ENCODE measurements around the gene PAX2.

Gene PAX2

DNA sequence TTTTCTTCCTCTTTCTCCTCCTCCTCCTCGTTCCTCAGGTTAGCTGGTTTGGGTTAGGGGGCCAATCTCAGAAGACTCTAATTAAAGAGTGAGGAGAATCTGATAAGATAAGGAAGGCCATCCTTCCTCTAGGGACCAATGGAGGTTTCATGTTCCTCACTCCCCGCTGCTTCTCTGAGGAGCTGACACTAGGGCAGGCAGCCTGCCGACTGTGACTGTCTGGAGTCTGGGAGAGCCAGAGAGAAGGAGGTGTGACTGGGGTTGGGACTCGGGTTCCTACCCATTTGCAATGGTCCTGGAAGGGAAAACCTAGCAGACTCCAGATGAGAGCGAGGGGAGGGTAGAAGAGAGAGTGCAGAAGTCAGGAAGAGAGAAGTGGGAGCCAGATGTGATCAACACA lies 15.3 kb downstream of the PAX2 start:
- no peak for DNase-seq

DNA sequence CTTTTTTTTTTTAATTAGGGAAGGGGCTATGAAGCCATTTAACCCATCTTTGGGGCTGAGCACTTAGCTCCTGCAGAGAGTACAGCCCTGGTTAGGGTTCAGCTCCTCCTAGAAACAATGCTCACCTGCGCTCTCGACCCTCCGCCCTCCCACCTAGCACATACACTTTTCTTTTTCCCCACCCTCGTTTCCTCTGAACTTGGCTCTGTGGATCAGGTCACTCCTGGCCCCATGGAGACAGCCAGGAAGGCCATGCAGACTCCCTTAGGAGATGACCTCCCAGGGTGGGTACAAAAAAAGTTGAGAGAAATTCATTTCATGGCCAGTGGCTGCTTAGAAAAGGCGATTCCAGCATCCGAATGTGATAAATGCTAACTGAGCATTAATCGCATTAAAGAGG lies 15.8 kb downstream of the PAX2 start:
- DNase-seq = no peak

DNA sequence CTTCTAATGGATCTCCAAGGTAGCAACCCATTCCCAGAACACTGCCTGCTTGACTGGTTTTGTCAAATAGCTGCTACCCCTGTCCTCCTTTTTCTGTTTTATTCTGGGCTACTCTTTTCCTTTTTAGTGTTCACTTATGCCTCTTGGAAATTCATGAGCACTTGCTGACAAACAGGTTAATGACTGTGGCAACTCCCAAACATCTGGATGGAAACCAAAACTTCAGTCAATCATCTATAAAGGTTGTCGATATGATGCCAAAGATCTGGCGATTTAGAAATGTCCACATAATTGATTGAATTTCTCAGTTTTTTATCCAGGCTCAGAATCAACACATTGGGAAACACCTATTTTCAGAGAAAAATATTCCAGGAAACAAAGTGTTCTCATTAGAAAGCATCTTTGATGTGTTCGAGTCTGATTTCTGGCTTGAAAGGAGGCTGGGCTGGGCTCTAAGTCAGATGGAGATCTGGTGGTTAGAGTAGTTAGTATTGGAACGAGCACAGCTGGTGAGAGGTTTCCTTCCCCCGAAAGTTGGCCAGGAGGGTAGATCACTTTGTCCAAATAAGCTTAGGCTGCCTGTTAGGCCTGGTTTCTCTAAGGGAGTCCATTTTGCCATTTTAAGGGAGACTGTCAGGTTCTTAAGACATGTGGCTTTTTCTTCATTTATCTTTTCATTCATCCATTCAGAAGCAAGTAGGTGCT lies 17.8 kb downstream of the PAX2 start:
- DNase-seq = no peak

DNA sequence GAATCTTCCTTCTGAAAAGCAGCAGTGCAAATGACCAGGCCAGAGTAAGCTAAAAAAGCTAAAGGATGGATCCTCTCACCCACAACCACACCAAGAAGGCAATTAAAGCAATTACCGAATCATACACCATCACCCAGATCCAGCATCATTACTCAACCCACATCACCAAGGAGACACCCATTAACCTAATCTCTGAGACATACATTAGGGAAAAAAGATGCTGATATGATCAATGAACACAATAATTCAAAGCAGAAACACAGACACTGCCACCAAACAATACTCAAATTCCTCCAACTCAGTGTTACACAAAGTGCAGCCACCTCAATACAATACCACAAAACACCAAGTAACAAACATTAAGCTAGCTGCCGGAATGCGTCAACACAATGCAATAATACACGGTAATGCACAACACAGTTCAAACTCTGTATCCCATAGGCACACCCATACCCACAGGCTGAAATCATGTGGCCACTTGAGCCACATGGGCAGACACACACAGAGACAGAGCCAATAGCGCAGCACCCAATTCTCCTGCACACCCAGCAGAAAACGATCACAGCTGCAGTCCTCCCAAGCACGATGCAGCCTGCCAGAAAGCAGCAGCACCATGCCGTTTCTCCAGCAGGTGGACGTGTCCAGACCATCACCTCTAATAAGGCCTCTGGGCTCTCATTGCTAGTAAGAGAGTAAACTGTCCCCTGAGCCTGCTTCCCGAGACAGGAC lies 21.5 kb downstream of the PAX2 start:
- no peak for DNase-seq

DNA sequence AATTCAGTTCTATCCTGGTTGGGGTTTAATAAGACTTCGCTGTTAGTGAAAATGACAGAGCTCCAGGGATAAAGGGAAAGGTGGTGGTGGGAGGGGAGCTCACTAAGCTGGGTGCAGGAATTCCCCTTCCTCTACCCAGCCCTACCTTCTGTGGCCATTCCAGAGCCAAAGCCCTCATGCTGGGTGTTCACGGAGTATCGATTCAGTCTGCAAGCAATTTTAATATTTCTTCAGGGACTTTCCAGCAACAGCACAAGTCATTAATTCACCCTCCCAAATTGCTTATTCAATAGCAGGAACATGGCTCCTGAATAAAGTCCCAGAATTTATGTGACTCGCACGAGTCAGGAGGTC lies 22.0 kb downstream of the PAX2 start:
- DNase-seq = no peak

DNA sequence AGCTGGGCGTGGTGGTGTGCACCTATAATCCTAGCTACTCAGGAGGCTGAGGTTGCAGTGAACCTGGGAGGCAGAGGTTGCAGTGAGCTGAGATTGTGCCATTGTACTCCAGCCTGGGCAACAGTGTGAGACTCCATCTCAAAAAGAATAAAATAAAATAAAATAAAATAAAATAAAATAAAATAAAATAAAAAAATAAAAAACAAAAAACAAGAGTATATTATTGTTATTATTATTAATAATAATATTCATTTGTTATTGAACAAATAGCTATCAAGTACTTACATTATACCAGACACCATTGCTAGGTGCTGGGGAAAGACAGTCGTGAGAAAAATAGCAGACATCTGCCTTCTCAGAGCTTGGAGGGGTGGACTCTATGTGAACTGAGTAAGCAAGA lies 24.1 kb downstream of the PAX2 start:
- DNase-seq = no peak

DNA sequence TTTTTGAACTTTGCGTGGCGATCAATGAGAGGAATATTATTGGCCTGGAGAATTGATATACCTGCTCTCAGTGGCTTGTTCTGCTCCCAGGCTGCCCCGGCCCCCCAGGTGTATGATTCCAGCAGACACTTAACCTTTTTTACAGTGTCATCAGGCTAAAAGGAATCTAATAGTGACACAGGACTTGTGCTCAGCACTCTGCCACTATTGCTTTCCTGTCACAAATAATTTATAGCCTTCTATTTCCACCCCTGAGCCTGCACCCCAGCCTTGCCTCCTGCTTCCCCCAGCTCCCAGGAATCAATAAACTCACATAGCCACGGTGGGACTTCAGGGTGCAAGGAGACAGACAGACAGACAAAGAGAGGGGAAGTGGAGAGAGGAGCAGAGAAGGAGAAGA lies 28.3 kb downstream of the PAX2 start:
- DNase-seq = no peak

DNA sequence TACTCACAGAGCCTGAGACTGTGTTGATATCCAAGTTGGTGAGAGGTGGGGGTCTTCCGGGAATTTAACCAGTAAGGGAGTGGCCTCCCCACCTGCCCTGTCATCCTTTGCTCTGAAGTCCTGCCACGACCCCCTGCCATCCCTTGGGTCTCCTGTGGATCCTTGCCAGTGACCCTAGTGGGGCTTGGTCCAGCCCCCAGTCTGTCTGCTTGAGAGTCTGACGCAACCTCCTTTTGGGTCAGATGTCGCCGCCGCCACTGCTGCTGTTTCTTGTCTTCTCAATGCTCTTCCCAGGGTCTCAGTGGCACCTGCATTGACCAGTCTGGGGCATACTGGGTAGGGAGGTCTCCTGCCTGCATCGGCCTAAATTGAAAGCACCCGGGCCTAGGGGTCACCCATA lies 28.8 kb downstream of the PAX2 start:
- DNase-seq = no peak

DNA sequence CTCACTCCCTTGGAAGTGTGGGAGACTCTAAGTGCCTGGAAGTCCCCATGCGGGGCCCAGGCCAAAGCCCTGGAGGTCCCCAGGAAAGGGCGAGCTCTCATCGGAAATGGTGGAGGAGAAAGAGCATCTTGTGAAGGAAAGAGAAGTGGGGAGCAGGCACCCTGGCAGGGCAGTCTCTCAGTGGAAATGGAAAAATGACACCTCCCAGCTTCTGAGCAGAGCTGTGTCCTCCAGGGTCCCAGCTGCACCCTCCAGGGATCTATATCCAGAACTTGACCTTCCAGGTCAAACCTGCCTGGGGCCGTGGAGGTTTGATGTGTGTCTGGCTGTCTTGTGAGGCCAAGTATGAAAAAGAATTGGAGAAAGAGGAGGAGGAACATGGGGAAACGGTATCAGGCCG lies 29.5 kb downstream of the PAX2 start:
- no peak for DNase-seq

DNA sequence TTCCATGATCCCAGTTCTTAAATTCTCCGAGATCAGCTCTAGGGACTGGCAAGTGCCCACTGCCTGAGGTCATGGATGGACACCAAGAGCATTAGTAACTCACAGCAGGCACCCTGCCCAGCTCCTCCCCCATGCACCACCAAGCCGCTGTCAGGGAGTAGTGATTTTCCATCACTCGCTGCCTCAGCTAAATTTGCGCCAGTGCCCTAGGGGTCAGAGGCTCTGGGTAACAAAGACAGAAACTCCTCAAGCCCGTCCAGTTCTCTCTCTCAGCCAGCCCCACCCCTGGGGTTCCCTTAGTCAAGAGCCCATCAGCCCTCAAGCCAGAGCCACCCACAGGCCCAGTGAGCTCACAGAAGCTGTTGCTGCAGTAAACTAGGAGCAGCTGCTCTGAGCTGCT lies 30.0 kb downstream of the PAX2 start:
- DNase-seq = no peak

DNA sequence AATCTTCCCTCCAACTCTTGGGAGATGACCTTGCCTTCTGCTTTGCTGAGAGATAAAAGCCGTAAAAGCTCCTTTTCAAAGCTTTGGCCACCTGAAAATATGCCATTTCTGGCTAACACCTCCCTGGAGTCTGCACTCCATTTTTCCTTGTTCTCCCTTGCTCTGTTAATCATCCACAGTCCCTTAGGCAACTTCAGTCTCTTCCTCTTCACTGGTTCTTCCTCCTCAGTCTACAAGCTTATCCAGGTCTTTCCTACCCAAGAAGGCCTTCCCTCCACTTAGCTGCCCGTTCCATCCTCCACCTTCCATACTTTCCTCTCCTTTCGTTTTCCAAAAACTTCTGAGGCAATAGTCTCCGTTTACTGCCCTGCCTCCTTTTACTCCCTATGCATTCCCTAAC lies 30.5 kb downstream of the PAX2 start:
- DNase-seq = no peak

DNA sequence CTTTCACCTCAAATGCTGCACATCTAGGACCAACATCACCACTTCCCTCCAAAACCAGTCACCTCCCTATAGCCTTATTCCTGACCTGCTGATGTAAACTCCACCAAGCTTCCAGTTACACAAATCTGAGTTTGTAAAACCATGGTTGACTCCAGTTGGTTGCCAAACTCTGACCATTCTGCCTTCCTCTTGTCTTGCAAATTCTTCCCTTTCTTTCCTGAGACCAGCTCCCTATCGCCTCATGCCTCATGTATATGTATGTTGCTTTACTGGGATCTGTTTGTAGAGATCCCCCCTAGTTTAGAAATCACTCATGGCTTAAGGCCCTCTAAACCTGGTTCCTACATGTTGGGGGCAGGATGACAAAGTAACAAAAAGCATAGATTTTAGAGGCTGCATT lies 31.3 kb downstream of the PAX2 start:
- DNase-seq = no peak

DNA sequence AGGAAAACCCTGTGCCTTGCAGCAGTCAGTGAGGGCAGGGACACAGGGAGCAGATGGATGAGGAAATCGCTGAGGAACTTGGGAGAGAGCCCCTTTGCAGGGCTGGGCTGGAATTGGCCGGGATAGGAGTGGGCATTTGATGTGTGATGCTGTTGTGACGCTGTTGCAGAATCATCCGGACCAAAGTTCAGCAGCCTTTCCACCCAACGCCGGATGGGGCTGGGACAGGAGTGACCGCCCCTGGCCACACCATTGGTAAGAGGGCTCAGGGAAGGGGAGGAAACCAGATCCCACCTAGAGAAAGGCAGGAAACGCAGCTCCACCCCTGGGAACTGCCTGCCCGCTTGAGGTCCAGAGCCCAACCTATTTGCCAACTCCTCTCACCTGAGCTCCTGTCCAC lies 33.9 kb downstream of the PAX2 start:
- DNase-seq = no peak

DNA sequence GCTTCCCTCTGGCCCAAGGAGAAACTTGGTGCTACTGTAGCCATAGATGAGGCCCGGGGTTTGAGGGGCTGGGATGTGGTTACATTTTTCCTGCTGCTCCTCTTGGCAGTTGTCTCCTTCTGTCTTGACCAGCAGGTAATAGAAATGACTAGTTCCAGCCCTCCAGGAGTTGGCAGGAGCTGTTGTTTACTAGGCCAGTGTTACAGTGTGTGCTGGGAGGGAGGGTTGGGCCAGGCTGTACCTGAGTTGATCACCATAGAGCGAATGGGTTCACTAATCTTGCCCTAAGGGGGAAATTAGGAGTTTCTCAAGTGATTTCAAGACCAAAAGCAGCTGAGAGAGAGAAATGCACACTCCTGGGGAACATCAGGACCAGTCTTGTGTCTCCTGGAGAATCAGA lies 34.9 kb downstream of the PAX2 start:
- no peak for DNase-seq

DNA sequence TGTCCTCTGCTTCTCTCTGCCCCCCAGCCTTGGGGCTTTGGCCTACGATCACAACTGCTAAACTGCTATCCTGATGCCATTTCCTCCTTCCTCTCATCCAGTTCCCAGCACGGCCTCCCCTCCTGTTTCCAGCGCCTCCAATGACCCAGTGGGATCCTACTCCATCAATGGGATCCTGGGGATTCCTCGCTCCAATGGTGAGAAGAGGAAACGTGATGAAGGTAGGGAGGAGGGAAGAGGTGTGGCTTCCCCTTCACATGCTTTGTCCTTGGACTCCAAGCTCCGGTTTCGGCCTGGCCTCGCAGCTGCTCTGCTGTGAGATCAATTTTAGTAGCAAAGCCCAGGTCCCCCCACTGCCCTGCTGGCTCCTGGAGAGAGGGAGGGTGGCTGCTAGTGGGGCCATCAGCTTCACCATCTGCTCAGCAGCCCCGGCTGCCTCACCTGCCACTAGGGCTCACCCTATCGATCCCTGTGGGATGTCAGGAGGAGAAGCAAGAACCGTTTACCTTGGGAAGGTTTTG lies 35.8 kb downstream of the PAX2 start:
- no peak for DNase-seq

DNA sequence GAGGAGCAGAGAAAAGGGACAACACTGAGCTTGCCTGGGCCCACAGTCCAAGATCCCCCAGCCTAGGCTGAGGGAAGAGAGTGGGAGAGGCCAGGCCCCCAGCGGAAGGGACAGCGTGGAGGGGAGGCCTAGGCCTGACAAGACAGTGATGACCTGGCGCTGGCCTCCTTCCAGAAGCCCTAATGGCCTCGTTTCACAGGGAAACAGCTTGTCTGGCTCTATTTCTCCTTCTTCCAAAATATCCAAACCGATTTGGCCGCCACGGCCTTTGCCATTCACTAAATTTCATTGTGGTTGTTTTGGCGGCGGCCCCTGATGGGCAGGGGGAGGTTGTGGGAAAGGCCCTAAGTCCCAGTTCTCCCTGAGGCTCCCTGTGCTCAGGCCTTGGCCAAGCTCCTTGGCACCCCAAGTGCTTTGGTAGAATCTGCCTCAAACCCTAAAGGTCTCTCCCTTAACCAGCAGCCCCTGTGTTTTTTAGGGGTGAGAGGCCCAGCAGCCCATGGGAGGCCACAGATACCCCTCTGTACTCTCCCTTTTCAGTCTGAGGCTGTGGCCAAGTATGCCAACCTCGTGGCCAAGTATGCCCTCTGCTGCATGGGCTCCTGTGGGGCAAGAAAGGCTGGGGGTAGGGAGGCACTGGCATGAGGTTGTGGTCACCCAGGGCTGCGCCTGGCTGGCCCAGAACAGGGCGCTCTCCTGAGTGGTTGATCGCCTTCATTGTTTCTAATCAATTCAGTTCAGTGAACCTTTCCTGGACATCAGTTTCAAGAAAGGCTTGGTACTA lies 37.3 kb downstream of the PAX2 start:
- DNase-seq = no peak

DNA sequence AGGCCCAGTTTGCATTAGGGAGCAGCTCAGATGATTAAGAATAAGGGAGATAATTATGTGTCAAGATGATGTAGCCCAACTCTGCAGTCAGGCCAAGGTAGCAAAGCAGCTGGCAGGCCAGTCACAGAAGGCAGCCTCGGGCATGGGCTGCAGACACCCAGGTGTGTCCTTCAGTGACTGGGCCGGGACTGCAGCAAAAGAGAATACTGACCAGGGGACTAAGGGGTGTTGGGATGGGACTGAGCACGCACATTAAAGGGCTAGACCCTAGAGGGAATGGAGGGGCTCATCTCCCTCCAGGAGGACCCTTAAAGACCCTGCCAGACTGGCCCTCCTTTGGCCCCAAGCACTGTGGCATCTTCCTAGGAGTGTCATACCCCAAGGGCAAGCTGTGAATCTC lies 38.7 kb downstream of the PAX2 start:
- no peak for DNase-seq

DNA sequence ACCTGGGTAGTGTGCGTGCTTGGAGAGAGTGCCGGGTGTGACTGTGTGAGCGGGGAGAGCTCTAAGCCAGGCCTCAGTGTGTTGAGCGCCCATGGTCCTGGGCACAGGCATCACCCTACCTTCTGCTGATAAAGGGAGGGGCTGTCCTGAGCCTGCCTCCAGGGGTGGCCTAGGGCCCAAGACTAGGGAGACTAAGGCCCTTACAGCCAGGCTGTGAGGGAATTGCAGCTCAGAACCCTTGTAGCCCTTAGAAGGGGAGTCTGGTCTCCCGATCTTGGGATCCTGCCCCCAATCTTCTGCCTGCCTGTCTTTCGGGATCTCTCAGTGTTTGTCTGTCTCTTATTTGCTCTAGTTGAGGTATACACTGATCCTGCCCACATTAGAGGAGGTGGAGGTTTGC lies 41.2 kb downstream of the PAX2 start:
- DNase-seq = no peak

DNA sequence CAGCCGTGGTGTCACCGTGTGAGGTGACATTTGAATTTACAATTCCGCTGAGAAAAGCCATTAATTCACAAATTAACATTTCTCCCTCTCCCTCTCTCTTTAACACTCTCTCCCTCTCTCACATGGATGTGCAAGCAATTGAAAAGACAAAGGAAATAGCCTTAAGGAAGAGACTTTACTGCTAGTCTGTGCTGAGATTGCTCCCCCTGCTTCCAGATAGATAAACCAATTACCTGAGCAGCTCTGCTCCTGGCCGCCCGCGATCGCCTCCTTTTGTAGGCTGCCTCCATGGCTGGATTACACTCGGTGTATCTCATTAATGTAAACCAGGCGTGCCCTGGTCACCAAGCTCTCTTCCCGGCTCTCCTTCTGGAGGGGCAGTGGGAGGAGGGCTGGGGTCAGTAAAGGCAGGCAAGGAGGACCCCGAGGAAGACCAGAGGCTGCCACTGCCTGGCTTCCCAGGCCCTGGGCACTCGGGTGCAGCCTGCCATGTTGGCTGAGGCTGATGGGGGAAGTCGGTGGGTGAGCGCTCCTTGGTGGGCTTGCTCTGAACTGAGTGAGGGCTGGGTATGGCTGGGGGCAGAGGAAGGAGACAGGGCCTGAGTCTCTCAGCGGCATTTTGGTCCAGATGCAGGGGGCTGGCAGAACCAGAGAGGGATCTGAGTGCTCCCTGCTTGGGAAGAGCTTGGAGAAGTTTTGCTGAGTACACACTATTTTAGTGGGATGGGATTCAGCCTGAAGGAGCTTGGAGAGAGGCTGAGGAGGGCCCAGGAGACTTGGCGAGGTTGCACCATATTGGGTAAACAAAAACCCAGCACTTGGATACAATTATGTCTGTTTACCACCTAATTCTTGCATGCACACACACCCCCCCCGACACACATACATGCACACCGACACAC lies 42.9 kb downstream of the PAX2 start:
- no peak for DNase-seq

DNA sequence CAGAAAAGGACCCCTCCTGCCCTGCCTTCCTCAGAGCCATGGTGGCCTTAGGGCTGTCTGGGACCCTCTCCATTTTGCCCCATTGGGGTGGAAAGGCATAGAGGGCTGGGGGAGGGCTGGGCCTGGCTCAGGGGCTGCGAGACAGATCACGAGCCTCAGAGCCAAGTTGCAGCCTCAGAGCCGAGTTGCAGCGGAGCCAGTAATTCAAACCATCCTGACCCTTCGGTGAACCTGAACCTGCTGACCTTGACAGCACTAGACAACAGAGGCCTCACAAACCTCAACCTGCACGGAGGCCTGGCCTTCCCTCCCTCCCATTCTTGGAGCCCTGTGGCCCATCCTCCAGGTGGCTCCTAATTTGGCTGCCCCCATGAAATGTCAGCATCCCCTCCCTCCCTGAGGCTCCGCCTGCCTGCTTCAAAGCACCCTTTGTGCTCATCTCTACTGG lies 45.4 kb downstream of the PAX2 start:
- no peak for DNase-seq

DNA sequence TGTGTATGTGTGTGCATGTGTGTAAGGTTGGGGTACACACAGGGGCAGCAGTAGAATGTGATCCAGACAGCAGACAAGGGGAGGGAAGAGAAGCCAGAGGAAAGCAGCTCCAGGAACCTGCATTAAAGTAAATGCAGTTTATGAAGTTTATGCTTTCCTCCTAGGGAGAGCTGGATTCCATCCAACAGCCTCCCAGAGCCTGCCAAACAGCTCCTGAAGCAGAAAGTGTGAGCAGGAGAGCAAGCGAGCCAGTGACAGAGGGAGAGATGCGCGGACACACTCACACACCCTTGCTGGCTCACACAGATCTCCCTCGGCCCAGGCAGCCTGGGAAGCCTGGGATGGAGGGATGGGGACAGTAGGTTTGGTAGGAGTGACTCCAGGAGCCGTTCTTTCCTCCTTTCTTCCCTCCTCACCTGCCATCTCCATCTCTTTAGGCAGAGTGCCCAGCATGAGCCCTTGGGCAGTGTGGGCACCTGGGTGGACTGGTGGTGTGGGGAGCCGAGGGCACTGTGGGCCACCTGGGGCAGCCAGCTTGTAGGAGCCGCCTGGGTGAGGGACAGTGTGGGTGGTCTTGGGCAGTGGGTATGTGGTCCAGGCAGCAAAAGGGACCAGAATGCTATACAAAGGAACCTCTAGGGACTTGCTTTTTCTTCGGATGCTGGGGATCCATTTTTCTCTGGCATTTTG lies 46.1 kb downstream of the PAX2 start:
- no peak for DNase-seq

DNA sequence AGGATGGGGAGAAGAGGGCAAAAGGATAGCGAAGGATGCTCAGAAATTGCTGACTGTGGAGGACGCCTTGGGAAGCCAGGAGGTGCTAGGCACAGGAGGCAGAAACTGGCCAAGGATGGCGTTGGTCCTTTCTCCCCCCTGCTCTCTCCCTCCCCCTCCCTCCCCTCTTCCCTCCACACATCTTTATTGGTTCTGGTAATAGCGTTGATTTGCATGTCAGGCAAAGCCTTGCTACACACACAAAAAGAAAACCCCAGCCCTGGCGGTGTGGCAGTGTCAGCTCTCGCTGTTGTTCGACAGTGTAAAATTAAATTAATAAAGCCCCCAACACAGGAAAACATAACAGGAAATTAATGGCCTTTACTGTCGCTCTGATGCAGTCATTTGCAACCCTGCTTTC lies 47.2 kb downstream of the PAX2 start:
- DNase-seq = no peak

Data from activated CD4-positive, alpha-beta T cell treated with anti-CD3 and anti-CD28 coated beads for 4 hours (primary cell).